K562 (cell line): ENCODE measurements around the gene HSD11B1. TPM values are rescaled to one million over a fixed set of nuclear protein-coding genes. Genes with fewer than 3 reads are reported as not detected.

Source experiments
- ARID1B ChIP-seq: fragments of 450-650 bp; IDR thresholded peaks from 2 replicates; pipeline ENCODE4 v1.6.1; 2016; ENCODE audit warnings: antibody characterized with exemption, mild to moderate bottlenecking, inconsistent platforms
- ATF7 ChIP-seq: fragments of 450-650 bp; IDR thresholded peaks from 2 replicates; pipeline ENCODE4 v1.7.1; 2014; ENCODE audit warnings: mild to moderate bottlenecking, moderate library complexity
- DIDO1 ChIP-seq: fragments of 450-650 bp; IDR thresholded peaks from 2 replicates; pipeline ENCODE4 v1.6.1; 2016; ENCODE audit warnings: low read depth, missing biosample characterization, missing genetic modification characterization
- JUN ChIP-seq, 2 experiments: sonication (generic) in 1 of 2; formaldehyde crosslinking in 1 of 2; IDR thresholded peaks; 2 replicates each; pipeline versions ENCODE4 v1.6.1 to v1.8.0; 2012 to 2022; ENCODE audit warnings: borderline replicate concordance in 2 of 2, mild to moderate bottlenecking in 2 of 2, improper control_type of control experiment in 1 of 2, low read depth in 1 of 2, low read length in 1 of 2, missing genetic modification reagents in 1 of 2
- KHSRP ChIP-seq: fragments of 450-650 bp; IDR thresholded peaks from 2 replicates; pipeline ENCODE4 v1.6.1; 2017
- MAX ChIP-seq: sonication (generic); formaldehyde crosslinking; IDR thresholded peaks from 2 replicates; pipeline ENCODE4 v1.9.0; 2022; ENCODE audit warnings: mild to moderate bottlenecking, missing genetic modification reagents
- NR4A1 ChIP-seq, 2 experiments: fragments of 250-450 bp in 1 of 2; fragments of 450-650 bp in 1 of 2; sonication (Bioruptor Pico) in 1 of 2; IDR thresholded peaks; 2 replicates each; pipeline versions ENCODE4 v1.4.0 to v1.6.1; 2016 to 2020; ENCODE audit warnings: mild to moderate bottlenecking in 2 of 2, missing compliant biosample characterization in 1 of 2, missing genetic modification characterization in 1 of 2, moderate library complexity in 1 of 2
- PHB ChIP-seq: fragments of 250-450 bp; sonication (Bioruptor Pico); IDR thresholded peaks from 2 replicates; pipeline ENCODE4 v1.5.0; 2021
- THRA ChIP-seq: fragments of 450-650 bp; IDR thresholded peaks from 2 replicates; pipeline ENCODE4 v1.6.1; 2017; ENCODE audit warnings: mild to moderate bottlenecking, moderate library complexity
- ZBTB1 ChIP-seq: sonication (generic); formaldehyde crosslinking; IDR thresholded peaks from 2 replicates; pipeline ENCODE4 v1.8.1; 2023; ENCODE audit warnings: missing genetic modification reagents, low read depth, mild to moderate bottlenecking, borderline replicate concordance
- ZBTB40 ChIP-seq, 2 experiments: fragments of 450-650 bp in 1 of 2; sonication (generic) in 1 of 2; formaldehyde crosslinking in 1 of 2; IDR thresholded peaks; 2 replicates each; pipeline versions ENCODE4 v1.7.1 to v1.9.0; 2016 to 2022; ENCODE audit warnings: inconsistent platforms in 1 of 2, mild to moderate bottlenecking in 1 of 2, missing genetic modification reagents in 1 of 2
- ZBTB43 ChIP-seq: sonication (generic); formaldehyde crosslinking; IDR thresholded peaks from 2 replicates; pipeline ENCODE4 v1.8.0; 2023; ENCODE audit warnings: mild to moderate bottlenecking, missing genetic modification reagents
- ZNF583 ChIP-seq: fragments of 250-450 bp; sonication (Bioruptor Pico); IDR thresholded peaks from 2 replicates; pipeline ENCODE4 v1.4.0; 2020
- ZNF589 ChIP-seq: fragments of 200-800 bp; sonication (Bioruptor generic); IDR thresholded peaks from 2 replicates; pipeline ENCODE4 v1.6.1; 2016; ENCODE audit warnings: low read depth, missing genetic modification characterization, missing compliant biosample characterization
- polyA plus RNA-seq, 8 experiments: library from polyadenylated mRNA; depleted of rRNA in 4 of 8; stranded (reverse) in 5 of 8; unstranded in 3 of 8; fragments of >200 nt; fragmentation: Nextera tagmentation in 2 of 8; fragmentation: Illumina TruSeq in 1 of 8; extraction: Ambion mirVana in 2 of 8; extraction: Trizol in 1 of 8; gene quantifications; 2 replicates each; pipeline versions ENCODE4 v1.2.1 to v1.2.3, GENCODE V29; 2011 to 2014; ENCODE audit warnings: inconsistent platforms in 1 of 8, missing spikeins in 1 of 8
- total RNA-seq, 7 experiments: library from RNA; depleted of rRNA in 6 of 7; stranded (reverse); fragments of >200 nt in 6 of 7; fragmentation: Illumina TruSeq in 2 of 7; extraction: Trizol in 2 of 7; gene quantifications; 2 replicates each; pipeline versions ENCODE4 v1.2.1 to v1.2.3, GENCODE V29; 2011 to 2021; ENCODE audit warnings: low replicate concordance in 1 of 7

Gene HSD11B1
- total and polyA plus RNA-seq, 9 of the 15 experiments (the other 6 are each of a cell fraction or from before 2014, with no cell fraction given) = 0.04 to 0.16 TPM; not detected in 7

GRCh38 chr1:209657140-209657879 is 47.3 kb upstream of the HSD11B1 start (continued):
- TF ChIP-seq ZBTB40 (IDR thresholded peaks at IDR 0.05) = peak; percentile 66; the same call in 1 of the 2 replicates
- TF ChIP-seq ZBTB40 (CRISPR knock-in tag; IDR thresholded peaks at IDR 0.05) = no peak
- peak; percentile 42; the same call in 1 of the 2 replicates for TF ChIP-seq JUN (IDR thresholded peaks at IDR 0.05; ENCODE audit: borderline replicate concordance, low read depth, low read length)
- no peak for TF ChIP-seq JUN (CRISPR knock-in tag; IDR thresholded peaks at IDR 0.05; ENCODE audit: borderline replicate concordance)
- no peak for TF ChIP-seq THRA
- no peak for TF ChIP-seq DIDO1 (tag)
- 0 out of 2 replicates have a peak, but pooled peaks have one; percentile 9 for TF ChIP-seq MAX (CRISPR knock-in tag)
- no peak for TF ChIP-seq NR4A1 (CRISPR knock-in tag; IDR thresholded peaks at IDR 0.05)
- no peak for TF ChIP-seq NR4A1 (tag; IDR thresholded peaks at IDR 0.05)
- no peak for TF ChIP-seq ZNF583
- no peak for TF ChIP-seq PHB (CRISPR knock-in tag)
- no peak for TF ChIP-seq KHSRP
- no peak for TF ChIP-seq ZBTB1
- TF ChIP-seq ARID1B = no peak; the same call in 1 of the 2 replicates
- no peak for TF ChIP-seq ZBTB43 (CRISPR knock-in tag)
- peak; percentile 60; the same call in 1 of the 2 replicates for TF ChIP-seq ATF7
- no peak for TF ChIP-seq ZNF589
